Type B pancreatic cell (in vitro differentiated cells): ENCODE measurements around the gene USP49. TPM values are rescaled to one million over a fixed set of nuclear protein-coding genes. Genes with fewer than 3 reads are reported as not detected.

ENCODE experiments used
- DNase-seq: peaks from one replicate; pipeline ENCODE4 v3.0.0; 2021; ENCODE audit warnings: mixed read lengths; ENCODE audit not compliant: unreplicated experiment; ENCODE audit errors: extremely low spot score
- H3K27ac Mint-ChIP-seq: 2 replicates; pipeline ENCODE4 v1.8.0; 2021; ENCODE audit warnings: mild to moderate bottlenecking, mixed read lengths
- H3K27me3 Mint-ChIP-seq: 2 replicates; pipeline ENCODE4 v1.8.0; 2021; ENCODE audit warnings: mixed read lengths
- H3K36me3 Mint-ChIP-seq: 2 replicates; pipeline ENCODE4 v1.8.0; 2021; ENCODE audit warnings: mixed read lengths
- H3K4me1 Mint-ChIP-seq: one replicate; pipeline ENCODE4 v1.8.0; 2021; ENCODE audit warnings: mixed read lengths; ENCODE audit not compliant: unreplicated experiment
- H3K4me3 Mint-ChIP-seq: 2 replicates; pipeline ENCODE4 v1.8.0; 2021; ENCODE audit warnings: mild to moderate bottlenecking, mixed read lengths
- H3K9me3 Mint-ChIP-seq: 2 replicates; pipeline ENCODE4 v1.8.0; 2021; ENCODE audit warnings: mixed read lengths
- total RNA-seq: library from RNA; stranded (reverse); gene quantifications from 2 replicates; pipeline ENCODE4 v1.2.1, GENCODE V29; 2021; ENCODE audit warnings: low replicate concordance
- TF ChIP-seq, protein P1 (sequence below): fragments of 200-600 bp; sonication (generic); conservative IDR thresholded peaks from 2 replicates; pipeline ENCODE4 v1.5.0; 2021; ENCODE audit warnings: antibody characterized with exemption, mild to moderate bottlenecking

Gene USP49
- total RNA-seq, 1 donor from 2014 or later: 13.2 TPM

DNA sequence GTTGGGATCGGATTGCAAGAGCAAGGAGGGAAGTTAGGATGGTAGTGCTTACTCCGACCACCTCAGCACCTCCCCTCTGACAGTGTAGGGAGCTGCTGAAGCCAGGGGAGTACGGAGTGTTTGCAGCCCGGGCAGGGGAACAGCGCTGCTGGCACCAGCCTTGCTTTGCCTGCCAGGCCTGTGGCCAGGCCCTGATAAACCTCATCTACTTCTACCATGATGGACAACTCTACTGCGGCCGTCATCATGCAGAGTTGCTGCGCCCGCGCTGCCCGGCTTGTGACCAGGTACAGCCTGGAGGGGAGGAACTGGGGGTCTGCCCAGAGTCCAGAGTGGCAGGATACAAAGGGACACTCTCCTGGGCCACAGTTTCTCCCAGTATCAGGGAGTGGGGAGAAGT, 109.9 kb downstream of the USP49 start:
- peaks cover 5% of the 10 kb centered on the region for H3K36me3 Mint-ChIP-seq
- peak overlapping the region; percentile 82 for H3K27ac Mint-ChIP-seq
- no peaks in the 10 kb centered on the region for H3K9me3 Mint-ChIP-seq
- DNase-seq: no peak
- TF ChIP-seq, protein P1, sequence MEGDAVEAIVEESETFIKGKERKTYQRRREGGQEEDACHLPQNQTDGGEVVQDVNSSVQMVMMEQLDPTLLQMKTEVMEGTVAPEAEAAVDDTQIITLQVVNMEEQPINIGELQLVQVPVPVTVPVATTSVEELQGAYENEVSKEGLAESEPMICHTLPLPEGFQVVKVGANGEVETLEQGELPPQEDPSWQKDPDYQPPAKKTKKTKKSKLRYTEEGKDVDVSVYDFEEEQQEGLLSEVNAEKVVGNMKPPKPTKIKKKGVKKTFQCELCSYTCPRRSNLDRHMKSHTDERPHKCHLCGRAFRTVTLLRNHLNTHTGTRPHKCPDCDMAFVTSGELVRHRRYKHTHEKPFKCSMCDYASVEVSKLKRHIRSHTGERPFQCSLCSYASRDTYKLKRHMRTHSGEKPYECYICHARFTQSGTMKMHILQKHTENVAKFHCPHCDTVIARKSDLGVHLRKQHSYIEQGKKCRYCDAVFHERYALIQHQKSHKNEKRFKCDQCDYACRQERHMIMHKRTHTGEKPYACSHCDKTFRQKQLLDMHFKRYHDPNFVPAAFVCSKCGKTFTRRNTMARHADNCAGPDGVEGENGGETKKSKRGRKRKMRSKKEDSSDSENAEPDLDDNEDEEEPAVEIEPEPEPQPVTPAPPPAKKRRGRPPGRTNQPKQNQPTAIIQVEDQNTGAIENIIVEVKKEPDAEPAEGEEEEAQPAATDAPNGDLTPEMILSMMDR: no peak
- H3K4me1 Mint-ChIP-seq: peaks cover 25% of the 10 kb centered on the region
- peak overlapping the region; percentile 82 for H3K4me3 Mint-ChIP-seq
- H3K27me3 Mint-ChIP-seq: peaks cover 11% of the 10 kb centered on the region

DNA sequence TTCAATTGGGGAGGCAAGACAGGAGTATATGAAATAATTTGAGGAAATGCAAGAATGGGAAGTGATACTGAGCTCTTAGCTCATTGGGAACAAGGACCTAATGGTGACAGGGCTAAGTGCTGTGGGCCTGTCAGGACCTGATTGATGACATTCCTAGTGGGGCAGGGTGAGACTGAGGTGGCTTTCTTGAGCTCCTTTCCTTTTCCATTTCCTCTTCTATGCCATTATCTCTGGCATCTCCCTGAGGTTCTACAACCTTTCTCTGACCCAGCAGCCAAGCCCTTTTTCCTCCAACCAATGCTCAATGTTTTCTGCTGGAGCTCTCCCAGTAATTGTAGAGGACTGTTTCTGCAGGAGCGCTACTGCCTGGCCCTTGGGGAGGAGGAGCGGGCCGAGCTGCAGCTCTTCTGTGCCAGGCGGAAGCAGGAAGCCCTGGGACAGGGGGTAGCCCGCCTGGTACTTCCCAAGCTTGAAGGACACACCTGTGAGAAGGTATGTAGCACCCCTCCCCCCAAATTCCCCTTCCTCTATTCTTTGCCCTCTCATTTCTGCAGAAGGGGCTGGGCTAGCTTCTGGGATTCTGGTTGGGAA, 110.5 kb downstream of the USP49 start:
- TF ChIP-seq, protein P1: no peak
- H3K27ac Mint-ChIP-seq: peak overlapping the region; percentile 82
- H3K4me1 Mint-ChIP-seq: peaks cover 25% of the 10 kb centered on the region
- no peaks in the 10 kb centered on the region for H3K9me3 Mint-ChIP-seq
- no peaks in the 10 kb centered on the region for H3K36me3 Mint-ChIP-seq
- H3K27me3 Mint-ChIP-seq: peaks cover 11% of the 10 kb centered on the region
- peak overlapping the region; percentile 82 for H3K4me3 Mint-ChIP-seq
- no peak for DNase-seq

- peaks cover 30% of the 10 kb centered on the region for H3K4me1 Mint-ChIP-seq
- TF ChIP-seq, protein P1: no peak
- H3K27ac Mint-ChIP-seq: peak overlapping the region; percentile 38
- H3K4me3 Mint-ChIP-seq: no peak overlapping the region
- no peaks in the 10 kb centered on the region for H3K36me3 Mint-ChIP-seq
- DNase-seq: no peak
- H3K9me3 Mint-ChIP-seq: no peaks in the 10 kb centered on the region
- H3K27me3 Mint-ChIP-seq: peaks cover 11% of the 10 kb centered on the region
Observed at GRCh38 chr6:41783106-41783780, 111.9 kb downstream of the USP49 start.

- no peaks in the 10 kb centered on the region for H3K36me3 Mint-ChIP-seq
- peaks cover 30% of the 10 kb centered on the region for H3K4me1 Mint-ChIP-seq
- no peak for DNase-seq
- no peaks in the 10 kb centered on the region for H3K9me3 Mint-ChIP-seq
- peak overlapping the region; percentile 68 for H3K27ac Mint-ChIP-seq
- peak overlapping the region; percentile 87 for H3K4me3 Mint-ChIP-seq
- H3K27me3 Mint-ChIP-seq: peaks cover 11% of the 10 kb centered on the region
- TF ChIP-seq, protein P1: no peak
Observed at GRCh38 chr6:41781366-41781730, 113.8 kb downstream of the USP49 start.

GRCh38 chr6:41780551-41781365, 114.4 kb downstream of the USP49 start, which contains the start of gene PRICKLE4:
TSS of gene PRICKLE4 (plus strand) at chr6:41780782. CDS start at chr6:41783474, 2,692 bp downstream.
- no peaks in the 10 kb centered on the region for H3K9me3 Mint-ChIP-seq
- peak within 1 kb of the TSS; percentile 68 for H3K27ac Mint-ChIP-seq
- DNase-seq: no peak
- peak within 1 kb of the TSS; percentile 93 for H3K4me3 Mint-ChIP-seq
- peaks cover 26% of the 10 kb centered on the region for H3K4me1 Mint-ChIP-seq
- peaks cover 11% of the 10 kb centered on the region for H3K27me3 Mint-ChIP-seq
- TF ChIP-seq, protein P1: no peak
- no peaks in the 10 kb centered on the region for H3K36me3 Mint-ChIP-seq
